Measurements from ENCODE around the gene EDAR.

Gene EDAR

DNA sequence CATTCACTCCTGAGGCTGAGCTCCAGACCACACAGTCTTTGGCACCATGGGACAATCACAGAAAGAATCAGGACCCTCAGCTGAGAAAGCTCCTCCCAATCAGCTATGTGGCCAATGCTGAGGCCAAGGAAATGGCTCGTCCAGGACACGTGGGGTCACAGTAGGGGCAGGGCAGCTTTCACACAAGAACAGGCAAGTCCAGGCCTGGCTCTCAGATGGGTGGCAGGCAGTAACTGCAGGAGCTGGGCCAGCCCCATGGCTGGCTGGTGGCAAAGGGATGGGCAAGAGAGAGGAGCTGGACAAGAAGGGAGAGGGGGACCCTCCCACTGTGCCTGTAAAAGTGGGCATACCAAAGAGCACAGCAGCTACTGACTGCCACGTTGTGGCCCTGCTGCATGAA is 12.2 kb upstream of the EDAR start:
- no peak for DNase-seq (ENCODE audit: low spot score)

DNA sequence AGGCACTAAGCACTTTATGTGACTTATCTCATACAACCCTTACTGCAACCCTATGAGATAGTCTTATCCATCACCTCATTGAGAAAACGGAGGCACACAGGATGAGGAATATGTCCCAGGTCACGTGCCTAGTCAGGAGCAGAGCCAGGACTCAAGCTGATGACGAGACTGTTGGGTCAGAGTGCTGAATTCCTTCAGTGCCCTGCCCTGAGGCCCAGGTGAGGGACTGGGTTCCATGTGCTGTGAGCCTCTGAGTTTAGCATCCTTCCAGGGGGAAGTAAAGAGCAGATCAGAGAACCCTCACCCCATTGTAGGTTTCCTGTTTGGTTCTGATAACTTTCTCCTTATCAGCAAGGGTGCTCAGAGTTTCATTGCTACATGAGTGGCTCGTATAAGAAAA is 11.7 kb upstream of the EDAR start:
- DNase-seq (ENCODE audit: low spot score): no peak

DNA sequence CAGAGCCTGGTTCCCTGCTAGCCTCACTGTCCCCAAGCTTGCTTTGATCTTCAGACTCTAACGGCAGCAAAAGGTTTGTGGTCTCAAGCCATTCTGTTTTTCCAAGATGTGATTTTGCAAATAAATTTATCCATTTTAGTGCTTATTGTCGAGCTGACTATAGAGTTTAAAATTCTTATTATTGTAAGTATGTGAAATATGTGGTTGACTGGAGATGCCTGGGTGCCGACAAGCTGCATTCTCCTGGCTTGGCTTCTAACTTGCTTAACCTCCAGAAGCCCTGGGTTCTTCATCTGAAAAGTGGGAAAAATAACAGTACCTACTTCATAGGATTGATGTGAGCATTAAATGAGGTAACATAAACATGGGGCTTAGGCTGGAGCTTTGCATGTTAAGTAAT is 9.9 kb upstream of the EDAR start:
- DNase-seq (ENCODE audit: low spot score): no peak

DNA sequence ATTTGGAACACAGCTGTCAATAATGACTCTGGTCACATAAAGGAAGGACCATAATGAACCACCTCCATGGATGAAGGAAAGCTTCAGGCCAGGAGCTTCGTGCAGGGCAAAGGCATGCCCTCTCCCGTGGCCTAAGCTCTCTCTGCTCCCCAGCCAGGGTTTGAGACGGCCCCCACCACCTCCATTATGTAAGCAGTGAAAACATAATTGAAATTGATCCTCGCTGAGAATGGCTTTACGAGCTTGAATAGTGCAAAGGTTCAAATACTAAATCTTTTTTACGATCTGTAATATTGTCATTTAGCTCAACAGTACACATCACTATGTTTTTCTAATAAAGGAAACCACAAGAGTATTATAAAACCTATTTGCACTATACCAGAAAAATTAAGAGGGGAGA is 5.2 kb upstream of the EDAR start:
- no peak for DNase-seq (ENCODE audit: low spot score)

DNA sequence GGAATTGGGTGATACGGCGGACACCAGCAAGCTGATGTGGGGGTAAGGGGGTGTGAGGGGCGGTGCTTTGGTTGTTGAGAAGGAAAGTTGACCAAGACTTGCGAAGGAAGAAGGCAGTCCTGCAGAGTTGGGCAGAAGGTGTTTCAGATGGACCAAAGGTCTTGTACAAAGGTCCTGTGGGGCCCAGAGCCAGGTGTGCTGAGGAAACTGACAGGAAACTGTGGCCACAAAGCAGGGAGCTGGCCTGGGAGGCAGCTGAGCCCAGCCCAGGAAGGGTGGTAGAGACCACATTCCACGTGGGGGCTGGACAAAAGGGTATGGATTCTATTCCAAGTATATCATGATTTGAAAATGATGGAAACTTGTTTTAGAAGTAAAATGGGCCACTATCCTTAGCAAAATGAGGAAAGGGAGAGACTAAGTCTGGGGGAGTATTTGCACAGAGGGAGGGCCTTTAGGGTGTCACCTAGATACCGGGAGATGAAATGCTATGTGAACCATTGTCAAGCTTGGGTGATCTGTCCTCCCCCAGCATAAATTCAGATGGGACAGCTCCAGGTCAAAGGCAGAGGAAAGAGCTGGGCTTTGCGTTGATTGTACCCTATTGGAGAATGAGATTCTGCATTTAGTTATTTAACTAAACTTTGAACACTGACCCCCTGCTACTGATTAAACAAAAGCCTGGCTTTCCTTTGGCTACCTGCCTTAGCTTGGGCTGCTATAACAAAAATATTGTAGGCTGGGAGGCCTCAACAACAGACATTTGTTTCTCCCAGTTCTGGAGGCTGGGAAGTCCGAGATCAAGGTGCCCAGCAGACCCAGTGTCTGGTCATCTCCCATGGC is 4.3 kb upstream of the EDAR start:
- DNase-seq (ENCODE audit: low spot score): no peak

DNA sequence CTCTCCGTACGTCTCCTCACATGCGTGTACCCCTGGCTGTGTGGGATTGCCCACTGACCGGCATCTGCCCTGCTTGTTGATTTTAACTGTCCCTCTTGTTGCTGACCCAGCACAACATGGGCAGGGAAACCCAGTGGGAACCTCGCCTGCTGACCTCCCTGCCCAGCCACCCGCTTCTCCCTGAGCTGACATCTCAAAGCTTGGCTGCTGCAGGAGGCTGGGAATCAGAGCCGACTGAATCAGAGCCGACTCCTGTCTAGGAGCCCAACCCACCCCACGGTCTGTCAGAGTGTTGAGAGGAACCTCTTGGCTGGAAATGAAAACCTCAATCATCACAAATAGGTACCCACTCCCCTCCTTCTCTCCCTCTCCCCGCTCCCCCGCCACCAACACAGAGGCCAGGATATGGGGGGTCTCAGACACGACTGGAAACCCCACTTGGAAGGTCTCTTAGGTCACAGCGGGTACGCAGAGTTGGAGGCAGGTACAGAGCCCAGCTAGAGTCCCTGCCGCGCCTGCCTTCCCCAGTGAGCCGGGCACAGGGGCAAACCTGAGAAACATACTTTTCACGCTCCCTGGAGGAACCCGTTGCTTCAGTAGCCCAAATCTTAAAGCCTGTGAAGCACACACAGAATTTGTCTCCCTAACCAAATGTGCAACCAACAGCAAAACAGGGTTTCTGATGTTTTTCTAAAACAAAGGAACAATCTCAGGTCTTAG is 784 bp downstream of the EDAR start:
- DNase-seq (ENCODE audit: low spot score): no peak

DNA sequence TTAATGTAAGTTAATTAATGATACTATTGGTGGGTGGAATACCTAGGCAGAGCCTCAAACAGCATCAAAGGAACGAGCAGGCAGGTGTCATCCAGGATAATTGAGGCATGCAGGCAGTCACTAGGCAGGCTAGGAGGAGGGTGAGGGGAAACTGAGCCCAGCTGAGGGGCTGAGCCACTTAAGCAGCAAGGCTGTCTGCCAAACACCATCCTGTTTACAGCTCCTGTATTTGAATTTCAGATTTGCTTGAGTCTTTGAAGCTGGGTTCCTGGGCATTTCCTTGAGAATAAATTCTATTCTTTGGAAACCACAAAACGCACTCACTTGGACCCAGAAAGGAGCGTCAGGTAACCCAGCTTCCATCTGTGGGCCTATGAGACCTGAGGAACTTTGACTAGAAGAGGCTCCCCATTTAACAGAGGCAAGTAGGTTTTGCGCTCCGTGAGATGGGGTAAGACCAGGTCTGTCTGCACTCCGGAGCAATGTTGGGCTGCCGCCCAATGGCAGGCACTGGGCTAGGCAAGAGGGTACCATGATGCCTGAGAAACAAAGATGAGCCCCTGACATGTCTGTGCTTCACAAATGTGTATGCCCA is 2.0 kb downstream of the EDAR start:
- DNase-seq (ENCODE audit: low spot score): peak; percentile 16

DNA sequence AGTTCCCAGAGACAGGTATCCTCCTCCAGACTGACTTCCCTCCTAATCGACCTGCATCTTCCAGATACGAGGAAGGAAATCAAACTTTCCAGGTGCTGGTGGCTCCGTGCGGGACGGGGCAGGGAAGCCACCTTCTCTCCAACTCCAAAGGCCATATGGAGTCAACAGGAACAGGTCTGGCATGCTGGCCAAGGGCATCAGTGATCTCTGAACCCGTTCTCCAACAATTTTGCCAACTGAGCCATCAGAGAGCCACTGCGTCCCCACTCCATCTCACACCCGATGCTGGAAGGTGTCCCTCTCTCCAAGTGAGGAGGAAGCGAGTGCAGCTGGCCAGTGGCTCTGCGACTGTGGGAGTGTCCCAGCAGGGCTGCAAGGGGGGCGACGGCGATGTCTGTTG is 5.4 kb downstream of the EDAR start:
- DNase-seq (ENCODE audit: low spot score): no peak

DNA sequence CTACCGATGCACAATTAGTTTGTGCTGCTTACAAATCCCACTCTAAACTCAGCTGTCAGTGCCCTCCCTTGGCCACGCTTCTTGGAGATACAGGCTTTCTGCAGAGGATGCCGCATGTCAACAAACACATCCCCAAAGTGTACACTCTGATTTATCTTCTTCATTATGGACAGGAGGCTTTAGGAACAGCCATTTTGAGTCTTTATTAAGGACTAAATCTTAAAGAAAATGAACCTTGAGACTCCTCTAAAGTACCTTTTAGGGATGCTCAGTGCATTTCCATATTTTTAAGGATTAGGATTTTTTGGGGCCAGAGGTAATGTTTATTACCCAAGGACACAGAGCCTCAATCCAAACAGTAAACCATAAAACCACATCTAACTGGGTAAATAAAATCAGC is 6.0 kb downstream of the EDAR start:
- no peak for DNase-seq (ENCODE audit: low spot score)

DNA sequence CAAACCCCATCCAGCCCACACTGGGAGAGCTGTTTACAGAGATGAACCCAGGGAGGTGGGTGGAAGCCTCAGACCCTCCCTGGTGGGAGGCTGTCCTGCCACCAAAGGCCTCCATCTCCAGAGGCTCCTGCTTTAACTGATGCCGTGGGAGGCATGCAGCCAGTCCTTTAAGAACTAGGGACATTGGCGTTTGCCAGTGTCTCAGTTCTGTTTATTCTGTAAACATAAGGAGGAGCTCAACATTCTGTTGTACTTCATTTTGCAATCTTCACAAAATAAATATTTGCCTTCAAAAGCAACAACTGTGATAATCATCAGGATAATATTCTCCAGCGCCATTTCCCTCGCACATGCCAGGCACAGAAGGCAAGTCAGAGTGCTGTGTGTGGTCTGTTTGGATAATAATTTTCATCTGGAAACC is 6.8 kb downstream of the EDAR start:
- no peak for DNase-seq (ENCODE audit: low spot score)

DNA sequence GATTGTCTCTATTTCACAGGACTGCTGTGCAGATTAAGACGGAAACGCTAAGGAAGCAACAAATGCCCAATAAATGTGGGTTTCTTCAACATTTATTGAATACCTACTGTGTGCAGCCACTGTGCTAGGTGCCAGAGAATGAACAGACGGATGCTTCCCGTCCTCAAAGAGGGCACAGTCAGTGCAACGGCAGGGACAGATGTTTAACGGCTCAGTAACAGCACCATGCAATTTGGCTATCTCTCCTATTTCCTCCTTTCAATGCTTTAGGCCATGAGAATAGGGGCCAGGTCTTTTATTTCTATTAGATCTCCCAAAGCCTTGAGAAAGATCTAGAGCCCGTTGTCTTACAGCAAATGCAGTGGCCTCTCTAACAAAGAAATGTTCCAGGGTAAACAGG is 7.2 kb downstream of the EDAR start:
- no peak for DNase-seq (ENCODE audit: low spot score)

DNA sequence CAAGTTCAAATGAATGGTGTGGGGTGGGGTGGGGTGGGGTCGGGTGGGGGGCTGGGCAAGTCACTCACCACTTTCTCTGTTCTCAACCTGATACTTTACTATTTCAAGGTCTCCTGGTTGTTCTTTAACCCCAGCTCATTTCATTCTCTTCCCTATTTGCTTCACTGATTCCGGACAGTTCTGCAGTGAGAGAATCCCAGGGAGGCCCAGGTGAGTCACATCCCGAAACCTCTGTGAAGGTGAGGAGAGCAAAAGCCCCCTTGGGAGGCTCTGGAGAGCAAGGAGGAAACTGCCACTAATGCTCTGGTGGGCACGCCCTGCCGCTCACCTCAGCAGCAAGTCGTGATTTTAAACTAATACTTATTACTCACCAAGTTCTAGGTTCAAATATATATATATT is 8.9 kb downstream of the EDAR start:
- no peak for DNase-seq (ENCODE audit: low spot score)

DNA sequence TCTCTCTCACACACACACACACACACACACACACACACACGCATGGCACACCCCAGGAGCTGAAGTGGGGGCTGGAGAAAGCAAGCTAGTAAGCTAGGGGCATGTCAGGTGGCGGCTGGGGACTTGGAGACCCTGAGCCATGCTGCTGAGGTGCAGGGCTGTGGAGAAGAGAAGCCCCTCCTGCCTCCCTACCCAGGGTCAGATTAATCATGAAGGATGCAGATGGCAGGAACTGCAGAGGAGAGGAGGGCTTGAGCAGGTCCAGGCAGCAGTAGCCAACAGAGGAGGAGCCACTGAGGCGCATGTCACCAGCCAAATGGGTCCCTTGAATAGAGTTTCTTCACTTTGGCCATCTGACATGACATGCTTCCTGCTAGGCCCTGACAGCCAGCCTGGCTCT is 9.6 kb downstream of the EDAR start:
- no peak for DNase-seq (ENCODE audit: low spot score)

DNA sequence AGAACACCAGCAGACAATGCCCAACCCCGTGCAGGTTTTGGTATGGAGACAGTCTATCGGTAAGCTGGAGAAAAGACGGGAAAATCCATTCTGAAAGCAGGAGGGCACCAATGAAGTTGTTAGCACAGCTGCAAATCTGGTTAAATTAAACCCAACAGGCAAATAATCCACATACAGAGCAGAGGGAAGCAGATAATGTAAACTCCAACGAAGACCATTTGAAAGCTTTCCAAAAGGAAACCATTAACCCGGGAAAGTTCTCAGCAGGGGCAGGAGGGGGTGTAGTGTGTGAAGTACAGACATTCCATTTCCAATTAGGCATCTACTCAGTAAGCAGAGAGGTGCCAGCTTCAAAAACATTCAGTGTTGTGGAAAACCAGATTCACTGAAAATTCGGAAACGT is 10.3 kb downstream of the EDAR start:
- DNase-seq (ENCODE audit: low spot score): no peak

DNA sequence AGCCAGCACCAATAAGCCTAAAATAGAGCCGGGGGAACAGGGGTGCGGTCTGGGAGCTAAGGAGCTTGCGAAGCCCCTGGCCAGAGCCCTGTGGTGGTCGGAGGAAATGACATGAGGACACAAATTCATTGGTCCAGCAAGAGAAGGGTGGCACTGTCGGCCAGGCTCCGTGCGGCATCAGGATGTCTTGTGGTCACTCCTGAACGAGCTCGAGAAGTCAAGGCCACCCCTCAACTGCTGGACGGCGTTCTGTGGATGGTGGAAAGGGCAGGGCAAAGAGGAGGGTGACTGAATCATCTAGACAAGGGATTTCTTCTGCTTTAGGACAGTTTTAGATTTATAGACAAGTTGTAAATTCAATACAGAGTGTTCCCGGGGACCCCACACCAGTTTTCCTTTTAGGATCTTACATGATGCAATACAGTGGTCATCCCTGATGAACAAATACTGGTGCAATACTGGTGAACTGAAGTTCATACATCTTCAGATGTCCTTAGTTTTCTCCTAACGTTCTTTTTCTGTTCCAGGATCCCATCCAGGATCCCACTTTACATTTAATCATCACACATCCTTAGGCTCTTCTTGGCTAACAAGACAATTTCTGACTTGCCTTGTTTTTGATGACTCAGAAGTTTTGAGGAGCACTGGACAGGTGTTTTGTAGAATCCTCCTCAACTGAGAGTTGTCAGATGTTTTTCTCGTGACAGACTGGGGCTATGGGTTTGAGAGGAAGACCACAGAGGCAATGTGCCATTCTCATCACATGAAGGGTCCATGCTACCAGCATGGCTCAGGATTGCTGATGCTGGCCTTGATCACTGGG is 13.2 kb downstream of the EDAR start:
- no peak for DNase-seq (ENCODE audit: low spot score)

DNA sequence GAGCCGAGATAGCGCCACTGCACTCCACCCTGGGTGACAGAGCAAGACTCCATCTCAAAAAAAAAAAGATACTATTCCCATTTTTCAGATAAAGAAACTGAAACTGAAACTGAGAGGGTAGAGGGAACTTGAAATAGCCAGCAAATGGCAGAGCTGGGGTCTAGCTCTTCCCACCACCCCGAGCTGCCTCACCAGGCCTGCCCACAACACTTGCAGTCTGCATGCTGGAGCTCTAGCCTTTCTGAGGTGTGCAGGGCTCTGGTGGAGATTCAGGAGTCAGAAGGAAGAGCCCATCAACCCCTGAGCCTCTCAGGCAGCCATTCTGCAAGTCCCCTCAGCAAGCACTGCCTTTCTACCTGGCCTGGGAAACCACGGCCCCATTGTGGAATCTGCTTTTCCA is 14.3 kb downstream of the EDAR start:
- DNase-seq (ENCODE audit: low spot score): no peak

DNA sequence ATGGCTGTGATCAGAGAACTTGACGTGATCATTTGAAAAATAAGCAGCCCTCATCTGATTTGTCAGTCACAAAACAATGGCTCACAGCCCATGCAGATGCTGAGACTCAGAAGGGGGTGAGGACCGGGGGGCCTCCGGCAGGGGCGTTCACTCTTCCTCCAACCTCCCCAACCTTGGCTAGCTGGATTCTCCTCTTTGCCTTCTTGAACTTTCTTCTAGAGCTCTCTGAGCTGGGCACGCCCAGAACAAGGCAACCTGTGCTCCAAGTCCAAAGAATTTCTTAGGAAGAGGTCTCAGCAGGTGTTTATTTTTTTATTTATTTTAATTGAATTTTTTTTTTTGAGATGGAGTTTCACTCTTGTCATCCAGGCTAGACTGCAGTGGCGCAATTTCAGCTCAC is 16.4 kb downstream of the EDAR start:
- DNase-seq (ENCODE audit: low spot score): no peak

DNA sequence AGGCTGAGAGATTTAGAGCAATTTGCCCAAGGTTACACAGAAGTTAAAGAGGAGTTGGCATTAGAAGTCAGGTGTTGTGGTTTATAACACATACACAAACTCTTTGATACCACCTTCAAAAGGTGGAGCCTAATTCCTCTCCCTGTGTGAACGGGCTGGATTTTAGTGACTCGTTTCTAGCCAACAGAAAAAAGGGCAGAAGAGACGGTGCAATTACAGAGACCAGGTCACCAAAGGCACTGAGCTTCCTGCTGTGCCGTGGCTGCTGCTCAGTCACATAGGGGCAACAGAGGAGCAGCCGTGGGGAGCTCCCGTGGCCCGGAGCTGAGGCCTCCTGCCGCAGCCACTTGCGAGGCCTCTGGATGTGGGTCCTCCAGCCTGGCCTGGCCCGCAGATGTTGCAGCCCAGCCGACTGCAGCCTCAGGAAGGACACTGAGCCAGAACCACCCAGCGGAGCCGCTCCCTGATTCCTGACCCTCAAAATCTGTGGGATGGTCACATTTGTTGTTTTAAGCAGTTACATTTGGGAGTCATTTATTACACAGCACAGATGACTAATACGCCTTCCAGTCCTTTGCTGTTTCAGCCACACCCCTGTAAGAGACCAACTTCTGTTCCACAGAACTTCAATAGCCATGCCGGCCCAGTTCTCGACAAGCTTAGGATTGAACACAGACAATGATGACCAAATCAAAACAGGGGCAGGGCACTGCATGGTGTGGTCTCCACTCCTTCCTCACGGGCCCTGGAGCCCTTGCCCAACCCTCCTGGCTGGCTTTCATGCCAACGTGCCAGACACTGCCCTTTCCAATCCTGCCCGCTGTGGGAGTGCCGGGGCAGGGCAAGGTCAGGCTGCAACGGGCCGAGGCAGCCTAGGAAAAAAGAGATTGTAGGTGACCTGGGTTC is 17.1 kb downstream of the EDAR start:
- no peak for DNase-seq (ENCODE audit: low spot score)

DNA sequence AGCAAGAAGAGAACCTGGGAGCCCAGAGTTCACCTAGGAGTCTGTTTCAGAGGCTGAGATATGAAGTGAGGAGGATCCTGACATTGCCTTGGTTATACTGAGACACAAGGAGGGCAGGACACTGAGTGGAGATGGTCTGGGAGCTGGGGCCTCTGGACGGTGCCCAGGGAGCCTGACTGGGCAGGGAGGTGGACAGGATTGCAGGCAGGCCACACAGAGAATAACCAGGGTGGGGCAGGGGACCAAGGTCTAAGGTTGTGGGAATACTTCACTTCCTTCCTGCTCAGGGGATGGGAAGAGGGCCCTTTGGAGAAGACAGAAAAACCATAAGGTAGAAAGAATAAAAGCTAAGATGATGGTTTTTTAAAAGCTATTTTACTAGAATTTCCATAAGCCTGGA is 18.7 kb downstream of the EDAR start:
- DNase-seq (ENCODE audit: low spot score): no peak

DNA sequence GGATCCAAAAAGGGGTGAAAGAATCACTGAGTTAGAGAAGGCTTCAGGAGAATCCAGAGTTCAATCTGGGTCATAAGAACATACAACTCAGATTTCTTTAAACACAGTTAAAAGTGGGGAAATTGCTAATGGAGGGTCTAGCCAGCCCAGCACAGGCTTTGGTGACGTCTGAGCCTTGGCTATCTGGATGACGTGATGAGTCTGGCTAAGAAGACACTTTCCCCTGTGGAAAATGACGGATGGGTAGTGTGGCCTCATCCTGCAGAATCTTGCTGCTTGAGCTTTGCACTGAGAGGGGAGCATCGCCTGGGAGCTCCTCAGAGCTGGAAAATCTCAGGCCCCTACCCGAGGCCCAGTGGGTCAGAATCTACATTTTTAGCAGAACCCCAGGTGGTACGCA is 19.2 kb downstream of the EDAR start:
- no peak for DNase-seq (ENCODE audit: low spot score)

DNA sequence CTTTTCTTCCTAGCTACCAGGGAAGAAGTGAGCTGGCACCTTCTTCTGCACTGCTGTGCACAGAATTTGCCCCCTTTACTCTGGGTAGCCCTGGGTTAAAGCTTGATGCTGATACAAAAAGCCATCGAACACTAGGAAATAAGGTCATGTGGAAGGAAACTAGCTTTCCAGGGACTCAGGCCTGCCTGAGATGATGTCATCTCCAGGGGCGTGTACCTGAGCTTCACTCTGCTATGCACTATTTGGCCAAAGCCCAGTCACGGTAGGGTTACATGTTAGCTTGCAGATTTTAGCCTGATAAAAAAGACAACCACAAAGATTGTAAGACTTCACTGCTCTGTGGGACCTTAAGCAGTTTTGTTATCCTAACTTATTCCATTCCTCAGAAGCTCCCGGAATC is 20.4 kb downstream of the EDAR start:
- no peak for DNase-seq (ENCODE audit: low spot score)
